Cortex of kidney (tissue), 1 donor: ENCODE data around the gene RXRG.

Source experiments
- DNase-seq: peaks from one replicate; lab custom pipeline; 2025; lab: John Stamatoyannopoulos, UW

The RXRG gene

DNA sequence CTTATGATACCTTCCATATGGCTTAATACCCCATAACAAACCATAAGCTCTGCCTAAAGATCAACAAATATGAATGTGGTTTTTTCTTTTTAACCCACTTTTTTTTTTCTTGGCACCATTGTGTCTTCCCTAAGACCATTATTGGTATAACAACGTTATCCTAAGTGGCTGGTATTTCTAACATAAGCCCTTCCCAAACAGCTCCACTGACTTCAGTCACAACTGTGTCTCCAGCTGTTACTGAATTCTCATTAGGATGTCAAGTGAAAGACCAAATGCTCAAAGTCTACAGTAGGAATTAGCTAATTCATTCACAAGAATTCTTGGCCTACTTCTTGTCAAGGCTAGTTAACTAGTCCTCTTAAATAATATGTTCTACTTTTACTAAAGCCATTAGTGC lies 4.2 kb upstream of the RXRG start:
- DNase-seq: no peak

DNA sequence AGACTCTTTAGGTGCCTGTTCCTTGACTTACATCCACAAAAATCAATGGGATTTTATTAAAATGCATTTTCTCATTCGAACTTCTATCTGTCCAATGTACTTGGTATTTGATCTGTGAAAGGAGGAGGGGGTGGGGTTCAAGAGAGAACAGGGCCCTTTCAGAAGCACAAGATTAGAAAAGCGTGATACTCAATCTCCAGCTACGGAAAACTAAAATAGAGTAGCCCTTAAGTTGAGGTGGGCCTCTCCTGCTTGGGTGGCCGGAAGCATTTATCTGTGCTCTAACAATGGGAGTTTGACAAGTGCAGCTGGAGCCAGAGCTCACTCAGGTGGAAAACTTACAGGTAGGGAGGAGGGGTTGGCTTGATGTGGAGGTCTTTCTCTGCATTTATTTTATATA lies 462 bp upstream of the RXRG start:
- no peak for DNase-seq

DNA sequence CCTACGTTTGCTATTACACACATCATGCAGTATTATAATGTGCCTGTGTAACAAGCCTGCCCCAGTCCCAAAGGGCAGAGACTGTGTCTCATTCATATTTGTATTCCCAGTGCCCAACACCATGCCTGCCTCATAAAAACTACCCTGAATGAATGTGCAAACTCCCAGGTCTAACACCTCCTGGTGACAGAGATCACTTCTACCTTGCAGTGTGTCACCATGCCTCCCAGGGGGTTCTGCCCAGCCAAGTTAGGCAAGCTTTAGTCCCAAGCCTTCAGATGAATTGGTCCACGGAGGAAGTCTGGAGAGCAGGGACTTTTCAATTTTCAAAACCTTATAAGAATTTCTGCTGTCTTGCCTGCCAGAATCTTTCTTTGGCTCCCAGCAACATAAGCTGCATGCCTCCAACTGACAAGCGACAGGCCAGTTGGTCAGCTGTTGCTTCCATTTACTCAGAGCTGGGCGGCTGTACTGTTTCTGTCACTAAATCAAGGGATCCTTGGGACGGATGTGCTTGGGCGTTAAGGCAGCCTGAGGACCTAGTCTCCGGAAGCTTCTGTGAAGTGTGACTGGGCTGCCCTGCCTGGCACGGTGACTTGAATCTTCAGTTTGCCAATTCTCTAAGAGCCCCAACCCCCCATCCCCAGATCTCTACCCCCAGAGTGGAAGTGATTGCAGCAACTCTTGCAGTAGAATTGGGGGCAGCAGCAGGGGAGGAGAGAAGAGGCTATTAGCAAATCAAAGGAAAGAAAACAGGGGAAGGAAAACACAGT lies 1.2 kb downstream of the RXRG start:
- no peak for DNase-seq

DNA sequence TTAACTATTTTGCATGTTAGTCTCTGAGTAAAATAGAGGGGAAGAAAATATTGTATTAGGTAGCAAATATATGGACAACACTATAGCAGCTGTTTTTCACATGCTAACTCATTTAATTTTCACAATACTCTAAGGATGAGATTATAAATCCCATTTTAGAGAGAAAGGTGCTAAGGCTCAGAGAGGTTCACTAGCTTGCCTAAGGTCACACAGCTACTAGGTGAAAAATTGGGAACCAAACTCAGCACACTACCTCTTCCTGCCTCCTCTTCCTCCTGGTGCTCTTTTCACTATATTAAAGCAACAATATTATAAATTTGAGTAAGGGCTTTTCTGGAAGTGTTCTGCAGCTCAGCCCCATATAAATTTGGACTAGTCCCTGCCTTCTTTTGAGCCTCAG lies 2.3 kb downstream of the RXRG start:
- DNase-seq: no peak

DNA sequence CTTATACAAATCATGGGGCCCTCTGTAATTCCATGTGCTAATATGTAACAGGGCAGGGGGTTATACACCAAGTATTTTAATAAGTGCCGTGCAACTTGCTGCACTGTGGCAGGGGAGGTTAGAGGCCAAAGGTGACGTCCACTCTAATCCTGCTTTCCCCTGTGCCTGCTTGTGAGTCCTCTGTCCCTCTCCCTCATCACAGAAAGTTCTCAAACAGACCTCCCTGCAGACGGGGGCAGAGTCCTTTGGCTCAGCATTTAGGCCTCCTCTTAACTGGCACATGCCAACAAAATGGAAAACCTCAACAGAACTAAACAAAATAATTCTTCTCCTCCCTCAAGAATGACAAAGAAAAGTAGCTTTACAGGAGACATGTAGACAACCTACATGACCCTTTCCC lies 2.9 kb downstream of the RXRG start:
- no peak for DNase-seq

DNA sequence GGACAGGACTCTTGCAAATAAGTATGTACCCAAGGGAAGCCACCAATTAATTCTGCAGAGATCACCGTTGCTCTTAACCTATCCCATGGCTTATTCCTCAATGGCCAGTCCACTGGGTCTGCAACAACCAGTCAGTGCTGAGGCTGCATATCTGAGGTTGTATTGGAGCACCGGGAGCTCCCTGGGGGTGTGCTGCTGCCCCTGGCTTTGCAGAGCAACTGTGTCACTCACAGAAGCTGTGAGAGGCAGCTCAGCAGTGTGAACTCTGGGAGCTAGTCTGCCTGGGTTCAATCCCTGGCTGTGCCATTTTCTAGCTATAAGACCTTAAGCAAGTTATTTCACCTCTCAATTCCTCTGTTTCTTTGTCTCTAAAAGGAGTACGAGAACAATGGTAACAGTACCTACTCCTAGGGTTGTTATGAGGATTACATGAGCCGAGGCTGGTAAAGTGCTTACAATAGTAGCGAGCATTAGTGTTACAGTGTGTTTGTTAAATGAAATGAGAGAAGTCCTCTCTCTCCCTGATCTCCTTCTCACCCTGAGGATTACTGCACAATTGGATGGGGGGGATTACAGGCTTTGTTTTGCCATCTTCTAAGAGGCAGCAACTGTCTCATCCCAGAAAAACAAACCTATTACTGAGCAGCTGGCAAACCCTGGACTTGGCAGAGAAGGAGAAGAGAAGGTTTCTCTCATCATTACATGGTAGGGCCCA lies 3.6 kb downstream of the RXRG start:
- DNase-seq: no peak

DNA sequence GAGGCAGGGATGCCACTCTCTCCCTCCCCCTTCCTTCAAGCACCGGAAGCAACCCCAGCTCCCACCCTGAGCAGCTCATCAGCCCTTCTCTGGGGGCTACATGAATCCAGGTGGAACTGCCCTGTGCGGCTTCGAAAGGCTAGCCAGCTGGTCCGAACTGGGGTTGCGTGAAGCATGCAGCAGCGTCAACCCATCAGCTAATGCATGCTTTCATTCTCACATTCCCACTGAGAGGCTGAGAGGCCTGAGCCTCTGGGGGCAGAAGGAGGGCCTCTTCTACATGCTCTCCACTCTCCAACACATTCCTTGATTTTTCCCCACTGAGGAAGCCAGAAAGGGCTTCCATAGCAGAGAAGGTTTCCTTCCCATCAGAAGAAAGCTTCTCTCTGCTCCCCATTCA lies 5.6 kb downstream of the RXRG start:
- DNase-seq: no peak

DNA sequence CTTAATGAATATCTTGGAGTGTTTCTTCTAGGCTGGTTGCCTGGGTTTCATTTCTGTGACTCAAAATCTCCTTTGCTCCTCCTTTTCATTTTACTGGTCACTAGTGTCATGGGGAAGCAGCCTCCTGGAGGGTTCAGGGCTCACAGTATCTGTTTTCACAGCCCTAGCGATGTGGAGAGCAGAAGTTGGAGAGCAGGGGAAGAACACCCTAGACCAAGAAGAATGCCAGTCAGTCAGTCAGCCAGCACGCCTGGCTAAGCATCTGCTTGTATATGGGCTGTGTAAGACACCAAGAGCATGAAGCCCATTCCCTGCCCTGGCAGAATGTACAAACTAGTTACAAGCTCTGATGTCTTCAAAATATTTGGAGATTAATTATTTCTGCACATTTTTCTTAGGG lies 7.9 kb downstream of the RXRG start:
- DNase-seq: no peak

DNA sequence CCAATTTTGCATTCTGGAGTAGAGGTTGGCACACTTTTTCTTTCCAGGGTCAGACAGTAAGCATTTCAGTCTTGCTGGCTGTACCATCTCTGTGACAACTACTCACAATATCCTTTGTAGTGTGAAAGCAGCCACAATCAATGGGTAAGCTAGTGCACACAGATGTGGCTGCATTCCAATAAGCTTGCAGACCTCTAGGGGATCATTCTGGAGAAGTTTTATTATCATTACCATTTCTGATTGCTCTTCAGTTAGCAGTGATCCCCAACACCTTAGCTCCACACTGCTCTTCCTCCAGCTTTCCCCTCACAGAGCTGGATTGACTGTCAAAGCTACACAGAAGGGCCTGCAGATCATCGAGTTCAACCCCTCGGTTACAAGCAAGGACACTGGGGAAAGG lies 9.1 kb downstream of the RXRG start:
- no peak for DNase-seq

DNA sequence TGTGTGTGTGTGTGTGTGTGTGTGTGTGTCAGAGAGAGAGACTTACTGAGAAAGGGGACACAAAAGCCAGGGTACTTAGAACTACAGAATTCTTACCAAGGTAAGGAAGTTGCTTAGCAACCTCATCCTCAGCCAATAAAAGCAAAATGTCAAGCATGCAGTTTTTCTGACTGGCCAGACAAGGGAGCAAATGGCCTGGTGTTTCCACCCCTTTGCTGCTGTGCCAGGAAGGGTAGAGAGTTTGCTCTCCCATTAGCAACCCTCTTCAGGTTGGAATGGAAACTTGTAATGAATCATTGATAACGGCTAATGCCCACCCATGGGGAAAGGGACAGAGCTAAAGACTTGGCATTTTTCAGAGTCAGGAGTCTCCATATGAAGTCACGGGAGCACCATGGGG lies 10.6 kb downstream of the RXRG start:
- no peak for DNase-seq

DNA sequence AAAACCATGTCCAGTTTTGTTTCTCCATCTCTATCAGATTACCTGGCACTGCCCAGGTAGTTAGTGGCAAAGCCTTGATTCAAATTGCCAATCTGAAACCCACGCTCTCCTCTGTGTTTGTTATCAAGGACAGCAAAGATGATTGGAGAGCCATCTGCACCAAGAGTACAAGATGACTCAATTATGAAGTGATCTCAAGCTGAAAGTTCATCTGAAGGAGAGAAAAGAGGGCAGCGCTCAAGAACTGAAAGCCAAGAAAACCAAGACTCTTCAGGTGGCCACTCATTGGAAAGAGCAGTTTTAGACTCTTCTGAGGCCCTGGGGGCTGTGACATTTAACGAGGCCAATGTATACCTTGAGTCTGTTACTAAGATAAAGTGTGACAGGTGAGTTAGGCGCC lies 13.8 kb downstream of the RXRG start:
- no peak for DNase-seq

DNA sequence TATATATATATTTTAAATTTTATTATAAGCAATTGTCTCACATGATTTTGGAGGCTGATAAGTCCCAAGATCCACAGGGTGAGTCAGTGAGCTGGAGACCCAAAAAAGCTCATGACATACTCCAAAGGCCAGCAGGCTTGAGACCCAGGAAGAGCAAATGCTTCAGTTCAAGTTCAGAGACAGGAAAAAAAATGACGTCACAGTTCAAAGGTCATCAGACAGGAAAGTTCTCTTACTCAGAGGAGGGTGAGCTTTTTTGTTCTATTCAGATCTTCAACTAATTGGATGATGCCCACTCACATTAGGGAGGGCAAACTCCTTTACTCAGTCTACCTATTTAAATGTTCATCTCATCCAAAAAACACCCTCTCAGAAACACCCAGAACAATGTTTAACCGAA lies 18.2 kb downstream of the RXRG start:
- no peak for DNase-seq

DNA sequence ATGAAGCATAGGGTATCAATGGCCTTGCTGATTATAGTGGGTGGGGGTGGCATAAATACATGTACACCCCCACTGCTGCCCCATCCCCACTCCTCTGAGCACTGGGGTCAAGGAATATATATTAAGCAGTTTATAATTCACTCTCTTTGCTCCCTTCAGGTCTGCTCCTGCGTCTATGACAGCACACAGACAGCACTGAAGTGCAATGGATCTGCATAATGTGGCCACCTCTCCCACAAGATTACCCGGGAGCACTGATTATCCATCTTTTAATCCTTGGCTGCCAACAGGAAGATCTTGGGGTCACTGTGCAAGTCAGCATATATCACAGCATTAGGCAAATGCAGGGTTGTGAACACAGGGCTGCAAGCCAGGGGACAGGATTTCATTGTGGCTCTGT lies 19.3 kb downstream of the RXRG start:
- DNase-seq: no peak

DNA sequence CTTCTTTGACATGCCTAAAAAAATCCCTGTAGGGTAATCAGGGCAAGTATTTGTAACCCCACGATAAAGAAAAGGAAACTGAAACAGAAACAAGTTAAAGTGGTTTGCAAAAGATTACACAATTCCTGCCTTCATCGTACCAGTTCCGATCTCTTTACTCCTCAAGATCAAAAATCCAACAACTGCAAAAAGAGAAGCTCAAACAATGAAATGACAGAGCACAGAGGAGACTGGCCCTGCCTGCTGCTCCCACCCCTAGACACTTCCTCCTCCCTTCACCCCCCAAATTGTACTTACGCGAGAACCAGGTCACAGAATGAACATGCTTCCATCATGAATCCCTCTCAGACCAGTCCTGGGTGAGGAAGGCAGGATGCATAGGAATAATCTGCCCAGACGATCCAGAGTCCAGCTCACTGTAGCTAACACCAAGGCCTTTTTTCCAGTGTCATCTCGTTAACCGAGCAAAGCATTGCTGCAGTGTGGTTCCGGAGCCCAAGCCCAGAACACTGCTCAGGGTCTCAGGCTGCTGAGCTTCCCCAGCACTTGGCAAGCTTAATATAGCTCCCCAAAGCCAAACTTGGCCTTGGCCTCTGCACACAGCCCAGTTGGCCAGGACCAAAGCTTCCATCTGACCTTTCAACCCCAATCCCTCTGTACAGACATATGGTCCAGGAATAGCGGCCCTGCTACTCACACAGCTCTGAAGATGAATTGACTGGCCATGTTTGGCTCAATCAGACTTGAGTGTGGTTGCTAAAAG lies 20.3 kb downstream of the RXRG start:
- DNase-seq: no peak

DNA sequence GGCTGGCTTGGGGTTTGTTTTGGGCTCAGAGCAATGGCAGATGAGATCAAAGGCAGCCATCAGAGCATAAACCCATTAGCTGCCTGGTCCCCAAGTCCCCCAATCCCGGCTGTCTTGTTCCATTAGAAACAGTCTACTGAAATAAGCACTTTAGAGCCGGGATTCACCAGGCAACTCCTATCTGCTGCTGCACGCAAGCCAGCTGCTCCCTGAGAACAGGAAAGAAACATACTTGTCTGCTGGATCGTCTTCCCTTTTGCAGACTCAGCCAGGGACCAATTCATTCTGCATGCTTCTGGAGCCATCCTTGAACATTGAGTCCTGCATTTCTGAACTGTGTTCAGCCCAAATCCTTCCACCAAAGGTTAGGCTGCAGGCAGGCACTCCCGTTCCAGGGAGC lies 21.8 kb downstream of the RXRG start:
- no peak for DNase-seq

DNA sequence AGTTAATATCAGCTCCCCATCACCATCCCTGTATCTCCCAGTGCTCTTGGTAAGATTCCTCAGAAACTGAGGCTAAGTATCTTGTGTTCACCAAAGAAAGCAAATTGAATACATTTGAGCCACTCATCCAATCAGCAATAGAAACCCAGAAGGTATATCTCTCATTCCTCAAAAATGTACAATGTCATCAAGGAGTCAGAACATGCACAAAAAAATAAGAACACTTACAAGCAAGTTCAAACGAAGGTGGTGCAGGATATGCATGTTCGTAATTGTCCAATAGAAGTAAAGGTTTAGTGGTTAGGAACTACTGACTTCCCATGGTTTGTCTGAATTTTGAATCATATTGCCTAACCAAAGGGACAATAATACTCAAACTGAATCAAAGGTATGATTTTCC lies 24.3 kb downstream of the RXRG start:
- DNase-seq: no peak

DNA sequence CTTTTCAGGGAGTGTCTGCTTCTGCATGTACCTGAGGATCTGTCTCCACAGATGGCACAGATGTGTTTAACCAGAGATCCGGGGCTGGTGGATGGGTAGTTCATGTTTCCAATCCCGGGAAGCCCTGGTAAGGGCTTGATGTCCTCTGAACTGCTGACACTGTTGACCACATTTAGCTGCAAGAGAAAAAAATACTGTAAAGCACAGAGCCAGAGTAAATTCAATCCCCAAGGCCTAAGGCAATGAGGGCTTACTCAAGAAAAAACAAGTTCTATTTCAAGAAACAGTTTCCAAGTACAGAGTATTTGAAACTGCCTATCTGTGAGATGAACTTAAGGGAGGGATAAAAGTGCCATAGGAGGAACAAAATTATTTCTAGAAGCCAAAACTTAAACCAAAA lies 25.1 kb downstream of the RXRG start:
- no peak for DNase-seq

DNA sequence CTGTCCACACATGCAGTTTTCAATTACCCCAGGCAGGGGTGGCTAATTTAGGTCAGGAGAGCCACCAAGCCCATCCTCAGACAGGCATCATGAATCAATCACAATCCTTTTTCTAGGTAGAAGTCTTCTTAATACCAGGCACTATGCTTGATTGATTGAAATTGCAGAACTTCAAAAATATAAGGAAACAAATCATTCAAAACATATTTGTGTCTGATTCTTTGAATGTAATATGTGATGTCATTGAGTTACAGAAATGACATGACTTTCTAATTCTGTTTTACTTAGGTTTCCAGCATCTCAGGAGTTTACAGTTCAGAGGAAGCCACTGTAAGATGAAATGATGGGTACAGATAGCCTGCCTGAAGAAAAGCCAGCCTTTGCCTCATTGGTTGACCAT lies 26.7 kb downstream of the RXRG start:
- no peak for DNase-seq

DNA sequence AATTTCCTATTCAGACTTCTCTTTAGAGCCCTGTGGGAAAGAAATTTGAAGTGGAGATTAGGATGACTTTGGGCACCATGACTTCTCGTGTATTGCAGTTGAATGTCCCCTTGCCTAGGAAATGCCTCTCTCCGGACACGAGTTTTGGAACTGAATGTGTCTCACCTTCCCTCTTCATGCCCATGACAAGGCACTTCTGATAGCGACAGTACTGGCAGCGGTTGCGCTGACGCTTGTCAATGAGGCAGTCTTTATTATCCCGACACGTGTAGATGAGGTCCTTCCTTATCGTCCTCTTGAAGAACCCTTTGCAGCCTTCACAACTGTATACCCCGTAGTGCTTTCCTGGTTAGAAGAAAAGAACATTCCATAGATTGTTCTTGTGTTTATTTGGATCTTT lies 28.1 kb downstream of the RXRG start:
- DNase-seq: no peak

DNA sequence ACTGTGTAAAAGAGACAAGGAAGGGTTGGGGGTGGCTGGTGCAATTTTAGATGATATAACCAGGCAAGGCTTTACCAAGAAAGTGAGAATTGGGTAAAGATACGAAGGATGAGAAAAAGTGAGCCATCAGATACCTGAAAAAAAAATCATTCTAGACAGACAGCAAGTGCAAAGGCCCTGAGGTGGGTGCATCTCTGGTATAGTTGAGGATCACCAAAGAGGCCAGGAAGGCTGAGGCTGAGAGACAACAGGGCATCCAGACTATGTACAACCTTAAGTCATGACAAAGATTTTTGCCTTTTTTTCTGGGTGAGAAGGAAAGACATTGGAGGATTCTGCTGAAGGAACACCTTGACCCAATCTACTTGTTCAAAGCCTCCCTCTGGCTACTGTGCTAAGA lies 29.9 kb downstream of the RXRG start:
- DNase-seq: no peak

DNA sequence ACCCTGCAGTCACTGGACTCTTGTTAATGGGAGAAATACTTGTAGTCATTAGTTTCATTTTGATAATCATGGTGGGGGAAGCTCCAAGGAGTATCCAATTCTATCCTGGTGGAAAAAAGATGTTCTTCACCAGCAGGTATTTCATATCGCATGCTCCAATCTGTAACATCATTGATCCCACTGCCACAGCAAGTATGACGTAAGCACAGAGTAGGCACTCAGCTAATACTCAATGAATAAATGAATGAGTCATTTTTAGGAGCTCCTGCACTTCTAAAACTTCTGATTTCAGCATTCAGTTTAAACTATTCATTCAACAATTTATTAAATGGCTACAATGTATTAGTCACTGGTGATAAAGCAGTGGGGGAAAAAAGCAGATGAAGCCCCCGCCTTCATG lies 30.3 kb downstream of the RXRG start:
- DNase-seq: no peak

DNA sequence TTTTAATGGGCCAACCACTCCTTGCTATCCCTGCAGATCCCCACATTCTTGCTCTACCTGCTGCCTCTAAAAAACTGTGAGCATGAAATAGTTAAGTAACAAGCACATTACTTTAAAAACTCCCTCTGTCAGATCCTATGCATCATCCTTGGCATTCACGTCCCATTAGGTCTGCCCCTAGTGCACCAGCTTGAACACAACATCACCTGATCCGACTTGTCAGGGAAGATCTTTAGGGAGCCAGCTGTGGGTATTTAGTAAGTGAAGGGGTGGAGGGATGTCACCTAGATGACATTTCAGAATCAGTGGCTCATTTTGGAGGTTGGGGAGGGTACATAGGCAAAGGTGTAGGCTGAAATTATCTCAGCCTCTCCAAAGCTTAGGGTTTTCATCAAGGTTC lies 33.5 kb downstream of the RXRG start:
- no peak for DNase-seq

DNA sequence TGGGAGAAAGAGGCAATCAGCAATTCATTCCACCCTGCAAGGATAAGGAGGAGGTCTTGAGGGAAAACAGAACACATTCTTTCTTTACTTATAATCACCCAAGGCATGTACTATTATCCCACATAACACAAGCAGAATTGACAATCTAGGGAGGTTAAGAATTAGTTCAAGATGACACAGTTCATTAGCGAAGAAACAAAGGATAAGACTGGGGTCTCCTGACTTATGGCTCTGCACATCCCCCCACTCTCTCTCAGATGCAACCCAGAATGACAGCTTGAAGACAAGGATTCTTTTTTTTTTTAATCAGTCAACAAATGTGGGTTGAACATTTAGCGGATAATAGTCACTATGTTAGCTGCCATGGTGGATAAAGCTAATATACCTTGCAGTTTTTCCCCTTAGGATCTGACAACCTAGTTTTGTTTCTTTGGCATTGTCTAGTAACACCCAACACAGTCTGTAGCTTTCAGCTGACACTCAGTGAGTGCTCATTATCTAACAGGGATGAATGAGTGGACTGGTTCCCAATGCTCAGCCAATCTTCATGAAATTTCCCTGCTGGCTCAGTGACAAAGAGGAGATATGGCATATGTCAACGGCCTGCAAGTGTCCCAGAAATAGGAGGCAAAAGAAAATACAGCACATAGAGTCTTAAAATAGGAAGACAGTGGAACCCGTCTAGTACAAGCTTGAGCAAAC lies 35.1 kb downstream of the RXRG start:
- no peak for DNase-seq
